Endothelial cell (in vitro differentiated cells): ENCODE measurements around the gene ANKS3. TPM values are rescaled to one million over a fixed set of nuclear protein-coding genes. Genes with fewer than 3 reads are reported as not detected.

Experiments
- DNase-seq: peaks from one replicate; pipeline ENCODE4 v3.0.0; 2021; ENCODE audit warnings: low spot score
- H3K27ac Mint-ChIP-seq: one replicate; pipeline ENCODE4 v1.8.0; 2021; ENCODE audit warnings: mixed read lengths, inconsistent platforms; ENCODE audit not compliant: unreplicated experiment
- H3K27me3 Mint-ChIP-seq: one replicate; pipeline ENCODE4 v1.8.0; 2021; ENCODE audit warnings: mild to moderate bottlenecking, moderate library complexity, mixed read lengths, inconsistent platforms; ENCODE audit not compliant: unreplicated experiment
- H3K36me3 Mint-ChIP-seq: one replicate; pipeline ENCODE4 v1.8.0; 2021; ENCODE audit warnings: mild to moderate bottlenecking, low read depth, mixed read lengths, inconsistent platforms; ENCODE audit not compliant: unreplicated experiment
- H3K4me1 Mint-ChIP-seq: one replicate; pipeline ENCODE4 v1.8.0; 2021; ENCODE audit warnings: mild to moderate bottlenecking, mixed read lengths, inconsistent platforms; ENCODE audit not compliant: unreplicated experiment
- H3K4me3 Mint-ChIP-seq: one replicate; pipeline ENCODE4 v1.8.0; 2021; ENCODE audit warnings: mild to moderate bottlenecking, mixed read lengths, inconsistent platforms; ENCODE audit not compliant: unreplicated experiment
- H3K9me3 Mint-ChIP-seq: one replicate; pipeline ENCODE4 v1.8.0; 2021; ENCODE audit warnings: mixed read lengths, inconsistent platforms; ENCODE audit not compliant: unreplicated experiment
- total RNA-seq: library from RNA; stranded (reverse); fragmentation: NEBNext Ultra II Directional; extraction: Animal tissue kit (Norgen Biotek cat#: 25700); gene quantifications from one replicate; pipeline ENCODE4 v1.2.1, GENCODE V29; 2021; ENCODE audit not compliant: unreplicated experiment
- TF ChIP-seq, protein P1 (sequence below): fragments of 200-600 bp; sonication (generic); IDR thresholded peaks from one replicate; pipeline ENCODE4 v1.5.0; 2021; ENCODE audit warnings: antibody characterized with exemption; ENCODE audit not compliant: unreplicated experiment

The ANKS3 gene
- total RNA-seq, 1 donor from 2014 or later = 15.6 TPM

DNA sequence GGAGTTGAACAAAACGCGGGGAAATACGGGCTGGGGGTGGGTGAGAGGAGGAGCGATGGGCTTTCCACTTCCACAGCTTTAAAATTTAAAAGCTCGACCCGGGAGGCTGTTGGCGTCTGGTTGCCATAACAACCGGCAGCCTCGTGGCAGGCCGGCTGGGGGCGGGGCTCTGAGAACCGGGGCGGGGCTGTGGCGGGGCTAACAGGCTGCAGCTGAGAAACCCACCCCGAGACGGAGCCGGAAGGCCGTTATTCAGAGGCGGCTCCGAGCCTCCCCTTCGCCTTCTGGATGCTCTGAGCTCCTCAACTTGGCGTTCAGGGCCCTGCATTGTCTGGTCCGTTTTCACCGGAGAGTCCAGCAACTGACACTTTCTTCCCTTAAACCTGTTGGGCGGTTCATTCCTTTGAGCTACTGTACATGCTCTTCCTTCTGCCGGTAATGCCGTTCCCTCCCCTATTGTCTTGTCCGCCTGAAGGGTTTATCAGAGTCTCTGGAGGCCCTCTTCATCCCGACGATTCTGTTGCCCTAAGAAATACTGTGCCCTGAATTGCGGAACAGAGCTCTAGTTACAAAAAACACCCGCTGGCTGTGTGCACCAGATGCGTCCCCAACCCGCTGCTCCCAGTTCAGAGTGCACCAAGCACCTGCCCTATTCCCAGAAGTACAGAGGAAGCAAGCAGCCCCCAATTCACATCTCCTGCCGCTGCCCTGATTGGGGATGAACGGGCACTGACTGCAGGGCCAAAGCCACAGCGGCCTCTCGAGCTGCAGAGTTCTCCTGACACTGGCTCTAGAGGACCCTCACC is 862 bp upstream of the ANKS3 start:
- Mint-ChIP-seq H3K27ac (peak overlapping the region; percentile 75), H3K36me3 (peaks cover 4% of the 10 kb centered on the region), H3K4me3 (peak overlapping the region; percentile 95), H3K4me1 (peaks cover 5% of the 10 kb centered on the region), H3K27me3 (peaks cover 8% of the 10 kb centered on the region), H3K9me3 (no peaks in the 10 kb centered on the region)
- DNase-seq = peak; percentile 91
- TF ChIP-seq, protein P1, sequence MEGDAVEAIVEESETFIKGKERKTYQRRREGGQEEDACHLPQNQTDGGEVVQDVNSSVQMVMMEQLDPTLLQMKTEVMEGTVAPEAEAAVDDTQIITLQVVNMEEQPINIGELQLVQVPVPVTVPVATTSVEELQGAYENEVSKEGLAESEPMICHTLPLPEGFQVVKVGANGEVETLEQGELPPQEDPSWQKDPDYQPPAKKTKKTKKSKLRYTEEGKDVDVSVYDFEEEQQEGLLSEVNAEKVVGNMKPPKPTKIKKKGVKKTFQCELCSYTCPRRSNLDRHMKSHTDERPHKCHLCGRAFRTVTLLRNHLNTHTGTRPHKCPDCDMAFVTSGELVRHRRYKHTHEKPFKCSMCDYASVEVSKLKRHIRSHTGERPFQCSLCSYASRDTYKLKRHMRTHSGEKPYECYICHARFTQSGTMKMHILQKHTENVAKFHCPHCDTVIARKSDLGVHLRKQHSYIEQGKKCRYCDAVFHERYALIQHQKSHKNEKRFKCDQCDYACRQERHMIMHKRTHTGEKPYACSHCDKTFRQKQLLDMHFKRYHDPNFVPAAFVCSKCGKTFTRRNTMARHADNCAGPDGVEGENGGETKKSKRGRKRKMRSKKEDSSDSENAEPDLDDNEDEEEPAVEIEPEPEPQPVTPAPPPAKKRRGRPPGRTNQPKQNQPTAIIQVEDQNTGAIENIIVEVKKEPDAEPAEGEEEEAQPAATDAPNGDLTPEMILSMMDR = no peak

DNA sequence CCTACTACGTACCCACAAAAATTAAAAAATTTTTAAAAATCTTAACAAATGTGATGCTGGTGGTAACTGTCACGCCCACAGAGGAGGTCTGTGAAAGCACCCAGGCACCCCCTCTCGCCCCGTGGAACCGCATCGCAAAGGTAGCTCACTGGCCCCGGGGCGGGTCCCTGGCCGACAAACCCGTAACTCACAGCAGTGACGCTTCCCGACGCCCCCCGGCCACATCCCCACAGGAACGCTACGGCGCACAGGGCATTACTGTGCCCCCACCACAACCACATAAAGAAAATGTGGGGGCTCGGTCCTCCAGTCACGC is 366 bp downstream of the ANKS3 start:
- peaks cover 8% of the 10 kb centered on the region for H3K36me3 Mint-ChIP-seq
- no peak overlapping the region for H3K27ac Mint-ChIP-seq
- H3K4me3 Mint-ChIP-seq = peak overlapping the region; percentile 91
- no peaks in the 10 kb centered on the region for H3K9me3 Mint-ChIP-seq
- DNase-seq = no peak
- TF ChIP-seq, protein P1 = no peak
- H3K4me1 Mint-ChIP-seq = peaks cover 5% of the 10 kb centered on the region
- peaks cover 6% of the 10 kb centered on the region for H3K27me3 Mint-ChIP-seq

DNA sequence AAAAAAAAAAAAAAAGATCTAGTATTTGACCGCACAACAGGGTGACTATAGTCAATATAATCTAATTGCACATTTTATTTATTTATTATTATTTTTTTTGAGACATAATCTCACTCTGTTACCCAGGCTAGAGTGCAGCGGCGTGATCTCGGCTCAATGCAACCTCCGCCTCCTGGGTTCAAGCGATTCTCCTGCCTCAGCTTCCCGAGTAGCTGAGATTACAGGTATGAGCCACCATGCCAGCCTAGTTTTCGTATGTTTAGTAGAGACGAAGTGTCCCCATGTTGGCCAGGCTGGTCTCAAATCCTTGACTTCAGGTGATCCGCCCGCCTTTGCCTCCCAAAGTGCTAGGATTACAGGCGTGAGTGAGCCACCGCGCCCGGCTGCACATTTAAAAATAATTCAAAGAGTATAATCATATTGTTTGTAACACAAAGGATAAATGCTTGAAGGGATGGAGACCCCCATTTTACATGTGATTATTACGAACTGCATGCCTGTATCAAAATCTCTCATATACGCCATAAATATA is 794 bp downstream of the ANKS3 start:
- Mint-ChIP-seq H3K9me3 (no peaks in the 10 kb centered on the region), H3K4me1 (peaks cover 5% of the 10 kb centered on the region), H3K4me3 (peak overlapping the region; percentile 91), H3K27ac (no peak overlapping the region), H3K27me3 (peaks cover 6% of the 10 kb centered on the region), H3K36me3 (peaks cover 12% of the 10 kb centered on the region)
- TF ChIP-seq, protein P1 = no peak
- DNase-seq = no peak

- H3K36me3 Mint-ChIP-seq = peaks cover 8% of the 10 kb centered on the region
- H3K9me3 Mint-ChIP-seq = no peaks in the 10 kb centered on the region
- no peak overlapping the region for H3K27ac Mint-ChIP-seq
- no peaks in the 10 kb centered on the region for H3K4me1 Mint-ChIP-seq
- peaks cover 3% of the 10 kb centered on the region for H3K27me3 Mint-ChIP-seq
- TF ChIP-seq, protein P1 = no peak
- DNase-seq = no peak
- H3K4me3 Mint-ChIP-seq = no peak overlapping the region
Observed at GRCh38 chr16:4729876-4730275, 4.2 kb downstream of the ANKS3 start.

GRCh38 chr16:4728676-4729075 is 5.4 kb downstream of the ANKS3 start:
- no peak overlapping the region for H3K27ac Mint-ChIP-seq
- peaks cover 3% of the 10 kb centered on the region for H3K27me3 Mint-ChIP-seq
- H3K36me3 Mint-ChIP-seq = peaks cover 8% of the 10 kb centered on the region
- no peaks in the 10 kb centered on the region for H3K9me3 Mint-ChIP-seq
- no peaks in the 10 kb centered on the region for H3K4me1 Mint-ChIP-seq
- TF ChIP-seq, protein P1 = no peak
- no peak for DNase-seq
- H3K4me3 Mint-ChIP-seq = no peak overlapping the region
